GM21360 (cell line): ENCODE results near the gene PRR7.

ENCODE experiments used
- ATAC-seq: cut with Tn5 transposase; IDR thresholded peaks from one replicate; pipeline ENCODE4 v1.9.1; 2021; ENCODE audit warnings: mild to moderate bottlenecking, moderate library complexity; ENCODE audit not compliant: unreplicated experiment

Gene PRR7

GRCh38 chr5:177434942-177435738, 11.5 kb upstream of the PRR7 start:
- no peak for ATAC-seq

DNA sequence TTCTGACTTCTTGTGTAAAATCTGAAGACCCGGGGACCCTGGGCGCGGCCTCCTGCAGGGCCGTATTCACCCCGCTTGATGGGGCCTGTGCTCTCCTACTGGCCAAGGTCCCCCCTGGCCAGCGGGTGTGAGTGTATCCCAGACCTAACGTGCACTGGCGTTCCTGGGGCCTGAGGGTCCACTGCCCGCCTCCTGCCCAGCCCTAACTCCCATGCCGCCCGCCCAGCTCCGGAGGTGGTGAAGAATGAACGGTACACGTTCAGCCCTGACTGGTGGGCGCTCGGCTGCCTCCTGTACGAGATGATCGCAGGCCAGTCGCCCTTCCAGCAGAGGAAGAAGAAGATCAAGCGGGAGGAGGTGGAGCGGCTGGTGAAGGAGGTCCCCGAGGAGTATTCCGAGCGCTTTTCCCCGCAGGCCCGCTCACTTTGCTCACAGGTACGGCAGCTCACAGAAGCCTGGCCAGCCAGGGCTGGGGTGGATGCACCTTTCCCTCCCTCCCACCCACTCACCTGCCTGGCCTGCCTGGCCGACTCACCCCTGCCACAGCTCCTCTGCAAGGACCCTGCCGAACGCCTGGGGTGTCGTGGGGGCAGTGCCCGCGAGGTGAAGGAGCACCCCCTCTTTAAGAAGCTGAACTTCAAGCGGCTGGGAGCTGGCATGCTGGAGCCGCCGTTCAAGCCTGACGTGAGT, 10.6 kb upstream of the PRR7 start:
- ATAC-seq, result no peak

GRCh38 chr5:177437623-177438022, 9.0 kb upstream of the PRR7 start:
- no peak for ATAC-seq

GRCh38 chr5:177438468-177438867, 8.1 kb upstream of the PRR7 start:
- no peak for ATAC-seq

- no peak for ATAC-seq
Observed at GRCh38 chr5:177439518-177440053, 7.0 kb upstream of the PRR7 start.

DNA sequence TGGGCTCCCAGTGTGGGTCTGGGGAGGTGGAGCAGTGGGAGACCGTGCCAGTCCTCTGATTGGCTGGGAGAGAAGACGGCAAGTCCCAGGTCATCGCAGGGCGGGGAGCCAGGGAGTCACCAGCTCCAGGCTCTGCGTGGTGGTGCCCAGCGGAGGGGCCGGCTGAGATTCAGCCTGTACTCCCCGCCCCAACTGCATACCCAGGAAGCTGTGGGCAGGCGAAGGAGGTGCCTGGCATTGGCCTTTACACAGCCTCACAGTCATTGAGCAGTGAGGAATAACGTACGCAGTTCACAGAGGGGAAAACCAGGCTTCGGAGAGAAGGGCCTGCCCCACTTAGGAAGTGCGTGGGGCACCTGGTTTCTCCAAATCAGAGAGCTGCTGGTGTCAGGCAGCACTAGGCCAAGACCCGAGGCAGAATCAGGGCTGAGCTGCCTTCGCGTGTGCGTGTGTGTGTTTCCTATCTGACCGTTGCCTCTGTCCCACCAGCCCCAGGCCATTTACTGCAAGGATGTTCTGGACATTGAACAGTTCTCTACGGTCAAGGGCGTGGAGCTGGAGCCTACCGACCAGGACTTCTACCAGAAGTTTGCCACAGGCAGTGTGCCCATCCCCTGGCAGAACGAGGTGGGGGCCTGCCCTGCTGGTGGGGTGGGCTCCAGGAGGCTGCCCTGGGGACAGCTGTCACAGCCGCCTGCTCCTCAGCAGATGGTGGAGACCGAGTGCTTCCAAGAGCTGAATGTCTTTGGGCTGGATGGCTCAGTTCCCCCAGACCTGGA, 6.2 kb upstream of the PRR7 start:
- no peak for ATAC-seq

DNA sequence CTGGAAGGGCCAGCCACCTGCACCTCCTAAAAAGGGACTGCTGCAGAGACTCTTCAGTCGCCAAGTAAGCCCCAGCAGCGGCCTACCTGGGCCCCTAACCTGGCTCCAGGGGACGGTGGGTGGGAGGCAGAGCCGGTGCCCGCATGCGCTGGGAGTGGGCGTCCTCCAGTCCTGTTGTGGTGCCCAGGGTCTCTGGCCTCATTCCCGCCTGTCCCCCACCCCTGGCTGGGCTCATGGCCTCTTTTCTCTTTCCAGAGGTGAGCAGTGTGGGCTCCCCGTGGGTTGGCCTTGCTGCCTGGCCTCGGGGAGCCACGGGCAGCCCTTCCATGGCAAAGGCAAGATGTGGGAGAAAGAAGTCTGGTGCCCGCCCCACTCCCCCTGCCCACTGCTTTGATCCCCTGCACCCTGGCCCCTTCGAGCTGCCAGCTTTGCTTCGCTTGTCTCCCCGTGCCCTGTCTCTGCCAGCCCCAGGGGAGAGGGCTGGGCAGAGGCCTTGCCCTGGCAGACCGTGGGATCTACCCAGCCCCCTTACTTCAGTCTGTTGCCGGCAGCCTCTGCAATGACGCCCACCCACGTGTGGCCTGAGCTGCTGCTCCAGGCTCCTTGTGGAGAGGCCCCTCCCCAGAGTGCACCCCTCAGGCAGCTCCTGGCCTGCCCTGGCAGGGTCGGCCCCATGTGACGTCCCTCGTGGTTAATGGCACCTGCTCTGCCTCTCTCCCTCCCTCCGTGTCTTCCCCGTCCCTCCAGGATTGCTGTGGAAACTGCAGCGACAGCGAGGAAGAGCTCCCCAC, 5.4 kb upstream of the PRR7 start:
- no peak for ATAC-seq

GRCh38 chr5:177442066-177442826, 4.4 kb upstream of the PRR7 start:
- ATAC-seq, result no peak

- no peak for ATAC-seq
Observed at GRCh38 chr5:177443144-177443983, 3.2 kb upstream of the PRR7 start.

DNA sequence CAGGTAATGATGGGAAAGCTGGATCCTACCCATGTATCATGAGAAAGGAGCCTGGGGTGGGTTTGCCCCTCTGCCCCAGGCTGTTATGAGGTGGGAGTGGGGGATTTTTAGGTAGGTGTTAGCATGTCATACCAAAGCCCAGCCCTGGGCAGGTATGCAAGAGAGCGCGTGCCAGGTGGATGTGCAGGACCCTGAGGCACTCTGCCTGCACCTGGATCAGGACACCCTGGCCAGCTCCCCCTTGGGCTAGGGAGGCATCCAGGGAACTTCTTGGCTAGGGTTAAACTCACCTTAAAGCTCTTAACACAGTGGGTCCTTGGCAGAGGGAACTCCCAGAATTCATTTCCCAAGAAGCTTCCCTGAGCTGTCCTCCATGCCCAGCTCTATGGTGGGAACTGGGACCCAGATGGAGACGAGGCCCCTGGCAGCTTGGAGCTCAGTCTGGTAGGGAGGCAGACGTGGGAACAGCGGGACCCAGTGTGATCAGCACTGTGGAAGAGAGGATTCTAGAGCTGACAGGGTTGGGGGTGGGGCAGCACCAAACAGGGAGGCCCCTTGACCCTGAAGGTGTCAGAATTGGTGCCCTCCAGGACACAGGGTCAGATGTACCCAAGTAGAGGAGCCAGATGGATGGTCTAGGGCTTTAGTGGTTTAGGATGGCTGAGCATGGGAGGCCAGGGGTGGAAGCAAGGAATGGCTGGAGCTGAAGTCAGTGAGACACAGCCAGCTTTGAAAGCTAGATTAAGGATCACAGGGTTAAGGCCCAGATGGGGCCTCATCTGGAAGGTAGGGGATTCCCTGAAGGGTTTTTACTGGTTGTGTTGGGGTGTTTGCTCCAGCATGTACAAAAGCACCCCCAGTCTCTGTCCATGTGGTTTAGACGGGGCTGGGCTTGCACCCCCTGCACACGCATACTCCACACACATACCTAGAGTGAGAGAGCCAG, 2.2 kb upstream of the PRR7 start:
- ATAC-seq, result no peak

DNA sequence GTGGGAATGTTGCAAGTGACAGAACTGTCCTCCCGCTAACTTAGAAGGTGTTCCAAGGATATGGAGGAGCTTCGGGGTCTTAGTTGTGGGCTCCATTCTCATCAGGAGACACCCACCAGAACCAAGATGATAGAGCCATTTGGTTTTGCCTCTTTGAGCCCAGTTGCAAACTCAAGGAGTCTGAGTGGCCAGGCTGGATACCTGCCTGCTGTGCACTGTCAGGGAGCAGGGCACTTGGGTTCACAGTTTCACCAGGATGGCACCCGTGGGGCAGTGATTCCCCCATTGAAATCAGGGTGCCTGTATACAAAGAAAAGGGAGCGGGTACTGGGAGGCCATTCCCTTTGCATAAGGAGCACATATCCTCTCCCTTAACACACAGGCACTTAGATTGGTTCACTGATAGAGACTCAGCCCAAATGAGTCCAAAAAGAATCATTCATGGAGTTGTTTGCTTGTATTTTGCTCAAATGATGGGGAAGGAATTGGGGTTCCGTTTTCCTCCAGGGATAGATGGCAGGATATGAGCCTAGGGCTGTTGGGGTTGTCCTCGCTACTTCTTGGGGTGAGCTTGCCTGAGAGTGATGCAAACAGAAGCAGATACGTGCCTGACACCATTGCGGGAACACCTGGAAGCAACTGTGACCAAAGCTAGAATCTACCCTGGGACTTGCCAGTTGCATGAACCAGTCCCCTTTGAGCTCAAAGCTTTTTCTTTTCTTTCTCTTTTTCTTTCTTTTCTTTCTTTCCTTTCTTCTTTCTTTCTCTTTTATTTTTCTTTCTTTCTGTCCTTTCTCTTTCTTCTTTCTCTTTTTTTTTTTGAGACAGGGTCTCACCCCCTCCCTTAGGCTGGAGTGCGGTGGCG, 1.3 kb upstream of the PRR7 start:
- no peak for ATAC-seq

DNA sequence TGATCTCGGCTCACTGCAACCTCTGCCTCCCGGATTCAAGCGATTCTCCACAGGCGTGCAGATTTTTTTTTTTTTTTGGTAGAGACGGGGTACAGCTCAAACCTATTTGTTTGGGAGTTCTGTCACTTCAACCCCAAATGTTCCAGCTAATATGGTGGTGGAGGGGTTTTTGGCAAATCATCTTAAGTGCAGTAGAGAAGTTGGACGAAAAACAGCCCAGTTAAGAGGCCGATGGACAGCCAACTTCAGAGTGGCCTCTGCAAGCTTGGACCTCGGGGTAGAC, 756 bp upstream of the PRR7 start:
- ATAC-seq, result no peak

- peak; percentile 24 for ATAC-seq
Observed at GRCh38 chr5:177447066-177447610, 524 bp downstream of the PRR7 start.

DNA sequence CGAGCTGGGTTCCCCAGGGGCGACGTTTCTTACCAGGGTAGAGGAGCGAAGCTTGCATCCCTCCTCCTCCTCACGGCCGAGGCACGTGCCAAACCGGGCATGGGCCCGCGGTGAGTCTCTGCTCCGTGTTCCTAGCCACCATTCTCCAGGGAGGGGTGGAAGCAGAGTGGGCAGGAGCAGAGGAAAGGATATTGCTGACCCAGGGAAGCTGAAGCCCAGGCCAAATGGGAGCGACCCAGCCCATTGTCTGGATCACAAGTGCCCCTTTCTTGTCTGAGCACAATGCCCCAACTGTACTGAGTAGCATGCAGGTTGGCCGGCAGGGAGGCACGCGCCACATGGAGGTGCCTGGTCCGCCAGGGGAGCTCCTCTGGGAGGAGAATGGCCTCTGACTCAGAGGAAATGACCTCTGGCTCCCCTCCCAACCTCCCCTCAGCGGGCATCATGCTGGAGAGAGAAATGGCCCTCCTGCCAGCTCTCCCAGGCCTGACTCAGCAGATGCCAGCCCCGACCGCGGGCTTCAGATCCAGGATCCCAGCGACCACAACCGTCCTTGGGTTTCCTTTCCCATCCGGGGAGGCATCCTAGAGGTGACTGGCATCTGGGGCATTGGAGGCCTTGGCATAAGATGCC, 1.1 kb downstream of the PRR7 start:
- no peak for ATAC-seq

- ATAC-seq, result no peak
Observed at GRCh38 chr5:177448244-177448950, 1.8 kb downstream of the PRR7 start.
